ENCODE results near the gene CSF2.

The CSF2 gene

DNA sequence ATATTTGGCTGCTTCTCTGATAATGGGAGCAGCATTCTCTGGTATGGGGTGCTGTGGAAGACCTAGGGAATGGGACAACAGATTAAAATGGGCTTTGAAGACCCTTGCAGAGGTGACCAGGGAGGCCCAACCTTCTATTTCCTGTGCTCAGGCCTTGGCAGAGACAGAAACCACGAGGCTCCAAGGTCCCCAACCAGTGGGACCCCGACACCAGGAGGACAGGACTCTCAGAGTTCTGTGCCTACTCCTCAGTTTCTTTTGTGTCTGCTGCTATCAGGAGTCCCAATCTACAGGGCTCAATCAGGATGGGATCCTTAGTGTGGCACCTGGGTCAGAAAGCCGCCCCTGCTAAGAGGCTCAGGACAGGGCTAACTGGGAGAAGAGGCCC lies 29.3 kb downstream of the CSF2 start:
- Histone ChIP-seq H2AFZ (ENCODE audit: low read length) (no peak overlapping the region), H3F3A (ENCODE audit: low read depth) (no peaks in the 10 kb centered on the region), H3K9ac (ENCODE audit: low read depth, low read length, poor library complexity, severe bottlenecking) (peak overlapping the region; percentile 3), H3K79me2 (ENCODE audit: insufficient read depth, low read length) (no peaks in the 10 kb centered on the region), H3K9me3 (ENCODE audit: insufficient read depth, low read depth, low read length) (no peaks in the 10 kb centered on the region), H4K20me1 (ENCODE audit: insufficient read depth, low read length, poor library complexity, severe bottlenecking) (no peaks in the 10 kb centered on the region), H3K4me1 (ENCODE audit: insufficient read depth, low read length, poor library complexity, severe bottlenecking) (peaks cover 62% of the 10 kb centered on the region), H3K9me2 (replicated peaks; ENCODE audit: low read depth, low read length) (no peaks in the 10 kb centered on the region), H3K4me3 (ENCODE audit: low read length, poor library complexity, severe bottlenecking) (peak overlapping the region; percentile 45), H3K4me2 (ENCODE audit: low read depth, low read length, poor library complexity, severe bottlenecking) (peak overlapping the region; percentile 81), H3K27me3 (ENCODE audit: insufficient read depth, low read length, poor library complexity, severe bottlenecking) (no peaks in the 10 kb centered on the region), H3K36me3 (ENCODE audit: insufficient read depth, low read length) (no peaks in the 10 kb centered on the region)
- TF ChIP-seq EZH2phosphoT487 (IDR thresholded peaks at IDR 0.05; ENCODE audit: borderline replicate concordance) (no peak), CTCF (conservative IDR thresholded peaks at IDR 0.05; ENCODE audit: low read length) (no peak)

- Histone ChIP-seq H3K4me3 (ENCODE audit: low read length, poor library complexity, severe bottlenecking) (peak overlapping the region; percentile 59), H3K36me3 (ENCODE audit: insufficient read depth, low read length) (no peaks in the 10 kb centered on the region), H3K79me2 (ENCODE audit: insufficient read depth, low read length) (no peaks in the 10 kb centered on the region), H3K9me2 (replicated peaks; ENCODE audit: low read depth, low read length) (no peaks in the 10 kb centered on the region), H4K20me1 (ENCODE audit: insufficient read depth, low read length, poor library complexity, severe bottlenecking) (no peaks in the 10 kb centered on the region), H3K9me3 (ENCODE audit: insufficient read depth, low read depth, low read length) (no peaks in the 10 kb centered on the region), H3K4me1 (ENCODE audit: insufficient read depth, low read length, poor library complexity, severe bottlenecking) (peaks cover 61% of the 10 kb centered on the region), H3K9ac (ENCODE audit: low read depth, low read length, poor library complexity, severe bottlenecking) (peak overlapping the region; percentile 3), H3F3A (ENCODE audit: low read depth) (no peaks in the 10 kb centered on the region), H2AFZ (ENCODE audit: low read length) (no peak overlapping the region), H3K4me2 (ENCODE audit: low read depth, low read length, poor library complexity, severe bottlenecking) (peak overlapping the region; percentile 81), H3K27me3 (ENCODE audit: insufficient read depth, low read length, poor library complexity, severe bottlenecking) (no peaks in the 10 kb centered on the region)
- TF ChIP-seq EZH2phosphoT487 (IDR thresholded peaks at IDR 0.05; ENCODE audit: borderline replicate concordance) = no peak; the same call in 1 of the 2 replicates
- TF ChIP-seq CTCF (conservative IDR thresholded peaks at IDR 0.05; ENCODE audit: low read length) = no peak
Measured at GRCh38 chr5:132103332-132103951, 29.9 kb downstream of the CSF2 start.

GRCh38 chr5:132103969-132104391 lies 30.4 kb downstream of the CSF2 start:
- no peak for TF ChIP-seq CTCF (conservative IDR thresholded peaks at IDR 0.05; ENCODE audit: low read length)
- TF ChIP-seq EZH2phosphoT487 (IDR thresholded peaks at IDR 0.05; ENCODE audit: borderline replicate concordance) = no peak
- Histone ChIP-seq H3K9me2 (replicated peaks; ENCODE audit: low read depth, low read length) (no peaks in the 10 kb centered on the region), H4K20me1 (ENCODE audit: insufficient read depth, low read length, poor library complexity, severe bottlenecking) (no peaks in the 10 kb centered on the region), H3K9me3 (ENCODE audit: insufficient read depth, low read depth, low read length) (no peaks in the 10 kb centered on the region), H2AFZ (ENCODE audit: low read length) (no peak overlapping the region), H3K36me3 (ENCODE audit: insufficient read depth, low read length) (no peaks in the 10 kb centered on the region), H3K79me2 (ENCODE audit: insufficient read depth, low read length) (no peaks in the 10 kb centered on the region), H3K27me3 (ENCODE audit: insufficient read depth, low read length, poor library complexity, severe bottlenecking) (no peaks in the 10 kb centered on the region), H3K4me2 (ENCODE audit: low read depth, low read length, poor library complexity, severe bottlenecking) (peak overlapping the region; percentile 81), H3K9ac (ENCODE audit: low read depth, low read length, poor library complexity, severe bottlenecking) (no peak overlapping the region), H3K4me1 (ENCODE audit: insufficient read depth, low read length, poor library complexity, severe bottlenecking) (peaks cover 59% of the 10 kb centered on the region), H3K4me3 (ENCODE audit: low read length, poor library complexity, severe bottlenecking) (peak overlapping the region; percentile 59), H3F3A (ENCODE audit: low read depth) (no peaks in the 10 kb centered on the region)
